HFFc6 (cell line): Measurements from ENCODE around the gene NLRP1. TPM values are rescaled to one million over a fixed set of nuclear protein-coding genes. Genes with fewer than 3 reads are reported as not detected.

Experiments
- DNase-seq: peaks from one replicate; pipeline ENCODE4 v3.0.0-alpha.2; 2018
- H3K27ac Mint-ChIP-seq: 2 replicates; pipeline ENCODE4 v1.8.0; 2020; ENCODE audit warnings: mild to moderate bottlenecking, mixed read lengths
- H3K27me3 Mint-ChIP-seq: 2 replicates; pipeline ENCODE4 v1.8.0; 2021; ENCODE audit warnings: mild to moderate bottlenecking, moderate library complexity, mixed read lengths; ENCODE audit not compliant: insufficient read depth
- H3K36me3 Mint-ChIP-seq: 2 replicates; pipeline ENCODE4 v1.8.0; 2021; ENCODE audit warnings: low read depth, mixed read lengths
- H3K4me1 Mint-ChIP-seq: 2 replicates; pipeline ENCODE4 v1.8.0; 2020; ENCODE audit warnings: low read depth, mixed read lengths
- H3K4me3 Mint-ChIP-seq: 2 replicates; pipeline ENCODE4 v1.8.0; 2020; ENCODE audit warnings: mild to moderate bottlenecking, moderate library complexity, mixed read lengths
- H3K9me3 Mint-ChIP-seq: 2 replicates; pipeline ENCODE4 v1.8.0; 2020; ENCODE audit warnings: mild to moderate bottlenecking, mixed read lengths
- total RNA-seq, 6 experiments: library from RNA; stranded (reverse); fragmentation: NEBNext Ultra II Directional; extraction: Animal tissue kit (Norgen Biotek cat#: 25700); gene quantifications; 2 replicates in 1 of 6; 3 replicates in 5 of 6; pipeline ENCODE4 v1.2.3, GENCODE V29; 2021
- TF ChIP-seq, protein P1 (sequence below): fragments of 200-600 bp; sonication (generic); IDR thresholded peaks from 2 replicates; pipeline ENCODE4 v1.5.0; 2021; ENCODE audit warnings: antibody characterized with exemption, mild to moderate bottlenecking

NLRP1 gene
- total RNA-seq, 6 experiments from 2014 or later: 26.9 to 44.9 (median 40.6) TPM

DNA sequence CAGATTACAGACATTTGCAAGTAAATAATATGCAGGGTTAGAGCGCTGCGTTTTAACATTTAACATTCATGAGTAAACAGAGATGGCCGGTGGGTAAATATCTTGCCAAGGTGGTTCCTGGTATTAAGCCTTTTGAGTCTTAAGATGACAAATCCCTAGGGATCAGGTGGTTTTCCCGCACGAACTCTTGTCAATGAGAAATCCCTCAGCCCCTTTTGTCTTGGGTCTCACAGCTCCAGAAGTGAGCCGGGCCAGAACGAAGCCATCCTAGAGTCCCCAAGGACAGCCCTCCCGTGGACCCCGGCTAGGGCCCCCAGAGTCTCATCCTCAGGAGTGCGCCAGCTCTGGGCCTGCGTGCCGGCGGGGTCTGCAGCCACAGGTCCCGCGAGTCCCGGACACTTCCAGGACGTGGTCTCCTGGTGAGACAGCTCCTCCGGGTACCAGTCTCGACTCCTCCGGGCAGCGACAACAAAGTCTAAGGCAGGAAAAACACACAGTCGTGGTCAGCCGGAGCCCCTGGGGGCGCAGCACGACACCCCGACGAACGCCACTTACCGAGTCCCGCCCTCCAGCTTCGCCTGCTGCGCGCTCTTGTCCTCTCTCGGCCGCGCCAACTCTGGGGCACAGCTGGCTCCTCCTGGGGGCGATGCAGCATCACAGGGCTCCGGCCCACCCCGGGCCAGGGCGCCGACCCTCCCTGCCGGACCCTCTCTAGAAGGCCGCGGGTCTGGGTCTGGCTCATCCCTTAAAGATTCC, 84.7 kb downstream of the NLRP1 start:
- peaks cover 24% of the 10 kb centered on the region for H3K4me1 Mint-ChIP-seq
- H3K9me3 Mint-ChIP-seq: peaks cover 3% of the 10 kb centered on the region
- DNase-seq: no peak
- no peaks in the 10 kb centered on the region for H3K27me3 Mint-ChIP-seq
- H3K27ac Mint-ChIP-seq: peak overlapping the region; percentile 74
- peak overlapping the region; percentile 98 for H3K4me3 Mint-ChIP-seq
- H3K36me3 Mint-ChIP-seq: peaks cover 26% of the 10 kb centered on the region
- TF ChIP-seq, protein P1, sequence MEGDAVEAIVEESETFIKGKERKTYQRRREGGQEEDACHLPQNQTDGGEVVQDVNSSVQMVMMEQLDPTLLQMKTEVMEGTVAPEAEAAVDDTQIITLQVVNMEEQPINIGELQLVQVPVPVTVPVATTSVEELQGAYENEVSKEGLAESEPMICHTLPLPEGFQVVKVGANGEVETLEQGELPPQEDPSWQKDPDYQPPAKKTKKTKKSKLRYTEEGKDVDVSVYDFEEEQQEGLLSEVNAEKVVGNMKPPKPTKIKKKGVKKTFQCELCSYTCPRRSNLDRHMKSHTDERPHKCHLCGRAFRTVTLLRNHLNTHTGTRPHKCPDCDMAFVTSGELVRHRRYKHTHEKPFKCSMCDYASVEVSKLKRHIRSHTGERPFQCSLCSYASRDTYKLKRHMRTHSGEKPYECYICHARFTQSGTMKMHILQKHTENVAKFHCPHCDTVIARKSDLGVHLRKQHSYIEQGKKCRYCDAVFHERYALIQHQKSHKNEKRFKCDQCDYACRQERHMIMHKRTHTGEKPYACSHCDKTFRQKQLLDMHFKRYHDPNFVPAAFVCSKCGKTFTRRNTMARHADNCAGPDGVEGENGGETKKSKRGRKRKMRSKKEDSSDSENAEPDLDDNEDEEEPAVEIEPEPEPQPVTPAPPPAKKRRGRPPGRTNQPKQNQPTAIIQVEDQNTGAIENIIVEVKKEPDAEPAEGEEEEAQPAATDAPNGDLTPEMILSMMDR: no peak

DNA sequence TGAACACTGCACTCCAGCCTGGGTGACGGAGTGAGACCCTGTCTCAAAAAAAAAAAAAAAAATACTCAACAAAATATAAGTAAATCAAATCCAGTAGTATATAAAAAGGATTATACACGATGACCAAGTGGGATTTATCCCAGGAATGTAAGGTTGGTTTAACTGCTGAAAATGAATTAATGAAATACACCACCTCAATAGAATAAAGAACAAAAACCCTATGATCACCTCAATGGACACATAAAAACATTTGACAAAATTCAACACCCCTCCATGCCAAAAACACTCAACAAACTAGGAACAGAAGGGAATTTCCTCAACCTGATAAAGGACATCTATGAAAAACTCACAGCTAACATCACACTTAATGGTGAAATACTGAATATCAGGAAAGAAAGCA, 91.3 kb downstream of the NLRP1 start:
- H3K4me1 Mint-ChIP-seq: peaks cover 5% of the 10 kb centered on the region
- H3K36me3 Mint-ChIP-seq: peaks cover 56% of the 10 kb centered on the region
- peaks cover 27% of the 10 kb centered on the region for H3K9me3 Mint-ChIP-seq
- TF ChIP-seq, protein P1: no peak
- no peak for DNase-seq
- H3K27me3 Mint-ChIP-seq: no peaks in the 10 kb centered on the region
- no peak overlapping the region for H3K4me3 Mint-ChIP-seq
- no peak overlapping the region for H3K27ac Mint-ChIP-seq

DNA sequence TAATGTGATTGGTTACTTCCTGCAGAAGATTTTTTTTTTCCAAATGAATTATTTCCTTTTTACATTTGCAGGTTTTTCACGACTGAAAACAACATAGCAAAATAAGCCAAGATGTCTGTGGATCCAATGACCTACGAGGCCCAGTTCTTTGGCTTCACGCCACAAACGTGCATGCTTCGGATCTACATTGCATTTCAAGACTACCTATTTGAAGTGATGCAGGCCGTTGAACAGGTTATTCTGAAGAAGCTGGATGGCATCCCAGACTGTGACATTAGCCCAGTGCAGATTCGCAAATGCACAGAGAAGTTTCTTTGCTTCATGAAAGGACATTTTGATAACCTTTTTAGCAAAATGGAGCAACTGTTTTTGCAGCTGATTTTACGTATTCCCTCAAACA, 95.6 kb downstream of the NLRP1 start:
- peaks cover 23% of the 10 kb centered on the region for H3K9me3 Mint-ChIP-seq
- TF ChIP-seq, protein P1: no peak
- H3K27me3 Mint-ChIP-seq: peaks cover 2% of the 10 kb centered on the region
- H3K4me1 Mint-ChIP-seq: peaks cover 34% of the 10 kb centered on the region
- no peak overlapping the region for H3K4me3 Mint-ChIP-seq
- no peak for DNase-seq
- H3K36me3 Mint-ChIP-seq: peaks cover 66% of the 10 kb centered on the region
- H3K27ac Mint-ChIP-seq: no peak overlapping the region

DNA sequence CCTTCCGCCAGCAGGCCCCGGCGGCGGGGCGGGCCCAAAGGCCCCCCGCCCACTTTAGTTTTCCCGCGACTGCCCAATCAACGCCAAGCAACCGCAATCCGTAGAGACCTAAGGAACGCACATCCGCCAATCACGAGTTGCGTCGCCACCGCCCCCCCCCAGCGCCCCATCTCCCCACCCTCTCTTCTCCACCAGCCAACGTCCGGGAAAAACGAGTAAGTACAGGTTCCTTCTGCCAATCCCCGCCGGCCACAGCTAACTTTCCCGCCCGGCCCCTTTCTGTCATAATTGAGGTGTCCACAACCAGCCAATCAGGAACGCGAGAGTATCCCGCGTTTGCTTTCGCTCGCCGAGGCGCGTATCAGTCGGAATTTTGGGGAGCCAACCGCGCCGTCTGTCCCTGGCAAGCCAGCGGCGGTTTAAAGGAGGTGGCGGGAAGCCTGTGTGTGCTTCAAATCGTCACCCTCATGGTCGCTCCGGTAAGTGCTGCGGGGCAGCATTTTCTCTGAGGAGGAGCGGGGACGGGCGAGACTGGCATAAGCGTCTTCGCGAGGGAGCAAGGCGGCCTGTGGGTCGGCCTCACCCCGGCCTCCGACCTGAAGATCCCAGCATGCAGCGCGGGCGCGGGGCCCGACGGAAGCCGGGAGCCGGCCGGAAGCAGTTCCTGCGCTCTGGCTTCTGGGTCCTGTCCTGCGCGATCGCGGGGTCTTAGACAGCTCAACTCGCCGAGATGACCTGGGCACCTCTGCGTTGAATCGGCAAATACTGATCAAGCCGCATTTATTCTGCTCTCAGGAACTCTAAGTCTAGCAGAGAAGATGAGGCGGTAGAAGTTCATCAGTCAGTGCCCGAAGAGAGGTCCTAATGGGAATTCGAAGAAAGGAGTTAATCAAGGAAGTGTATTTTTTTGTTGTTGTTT, 97.8 kb downstream of the NLRP1 start, which contains the start of gene MIS12:
Gene MIS12 (plus strand): TSS at position 361 of the 919 bp plus-strand sequence. CDS start 2,297 bp downstream, outside the sequence.
- DNase-seq: peak; percentile 99
- Mint-ChIP-seq H3K4me3 (peak within 1 kb of the TSS; percentile 97), H3K36me3 (peaks cover 68% of the 10 kb centered on the region), H3K27ac (peak within 1 kb of the TSS; percentile 95), H3K27me3 (peaks cover 2% of the 10 kb centered on the region), H3K9me3 (peaks cover 13% of the 10 kb centered on the region), H3K4me1 (peaks cover 40% of the 10 kb centered on the region)
- TF ChIP-seq, protein P1: no peak

DNA sequence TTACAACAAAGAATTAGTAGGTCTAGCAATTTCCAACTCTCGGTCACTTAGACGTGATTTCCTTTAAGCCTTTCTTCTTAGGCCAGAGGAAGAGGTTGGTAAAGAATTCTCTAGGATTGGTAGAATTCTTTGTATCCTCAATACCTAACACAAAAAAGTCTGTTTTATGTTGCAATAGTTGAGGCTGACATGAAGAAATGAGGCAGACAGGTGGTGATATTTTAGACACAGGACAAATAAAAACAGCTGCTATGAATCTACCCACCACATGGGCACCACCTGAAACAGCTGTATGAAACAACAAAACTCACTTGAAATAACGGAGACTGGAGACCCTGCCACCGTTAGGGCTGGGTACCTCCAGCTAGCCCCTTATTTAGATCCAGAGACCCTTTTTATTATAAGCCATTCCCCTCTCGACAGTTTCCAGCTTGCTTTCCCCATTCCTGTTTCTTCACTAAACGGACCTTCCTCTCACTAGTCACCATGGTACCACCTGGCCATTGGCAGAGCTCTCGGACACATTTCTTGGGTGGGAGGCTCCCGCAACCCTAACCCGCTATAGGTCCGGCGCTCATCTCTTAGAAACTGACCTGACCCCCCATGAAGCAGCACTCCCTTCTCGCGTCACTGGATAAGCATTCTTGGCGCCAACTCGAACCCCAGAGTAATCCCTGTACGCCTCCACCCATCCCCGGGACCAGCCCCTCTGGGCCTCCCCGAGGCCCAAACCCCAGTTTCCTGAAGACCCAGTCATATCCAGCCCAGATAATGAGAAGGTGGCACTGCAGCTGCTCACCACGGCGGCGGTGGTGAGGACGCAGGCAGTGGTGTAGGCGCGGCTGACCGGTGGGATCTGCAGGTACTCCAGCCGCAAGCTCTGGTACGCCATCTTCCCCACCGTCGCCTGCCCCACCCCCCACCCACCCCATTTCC, 98.8 kb downstream of the NLRP1 start, which contains the start of gene DERL2:
Gene DERL2 (minus strand): TSS at position 909 of the 936 bp plus-strand sequence. CDS start 17 bp downstream, at position 892.
- Mint-ChIP-seq H3K27me3 (peaks cover 2% of the 10 kb centered on the region), H3K27ac (peak within 1 kb of the TSS; percentile 95), H3K4me1 (peaks cover 40% of the 10 kb centered on the region), H3K4me3 (peak within 1 kb of the TSS; percentile 97), H3K36me3 (peaks cover 69% of the 10 kb centered on the region), H3K9me3 (peaks cover 13% of the 10 kb centered on the region)
- DNase-seq: peak; percentile 16
- TF ChIP-seq, protein P1: peak; percentile 20
